IgD-negative memory B cell (primary cell): ENCODE data around the gene BTN3A1. TPM values are rescaled to one million over a fixed set of nuclear protein-coding genes. Genes with fewer than 3 reads are reported as not detected.

Source experiments
- H3K27ac Mint-ChIP-seq, 3 donors: one replicate each; pipeline ENCODE4 v1.8.0; 2020 to 2022; ENCODE audit warnings: mild to moderate bottlenecking in 3 of 3, mixed read lengths in 3 of 3, moderate library complexity in 1 of 3
- H3K27me3 Mint-ChIP-seq: one replicate; pipeline ENCODE4 v1.8.0; 2021; ENCODE audit warnings: mixed read lengths
- H3K36me3 Mint-ChIP-seq: one replicate; pipeline ENCODE4 v1.8.0; 2020; ENCODE audit warnings: mild to moderate bottlenecking, mixed read lengths
- H3K4me1 Mint-ChIP-seq, 3 donors: one replicate each; pipeline ENCODE4 v1.8.0; 2020 to 2022; ENCODE audit warnings: mixed read lengths in 3 of 3, mild to moderate bottlenecking in 1 of 3
- H3K4me3 Mint-ChIP-seq, 4 donors: one replicate each; pipeline ENCODE4 v1.8.0; 2020 to 2022; ENCODE audit warnings: mild to moderate bottlenecking in 4 of 4, mixed read lengths in 4 of 4, moderate library complexity in 3 of 4
- H3K9me3 Mint-ChIP-seq, 3 donors: one replicate each; pipeline ENCODE4 v1.8.0; 2020 to 2021; ENCODE audit warnings: mixed read lengths in 3 of 3, mild to moderate bottlenecking in 1 of 3
- polyA plus RNA-seq: library from polyadenylated mRNA; unstranded; fragments of 300-500 nt; fragmentation: Illumina TruSeq; gene quantifications from one replicate; pipeline ENCODE4 v1.2.3, GENCODE V29; 2021

Gene BTN3A1
- polyA plus RNA-seq, 1 donor from 2014 or later: 38.6 TPM

DNA sequence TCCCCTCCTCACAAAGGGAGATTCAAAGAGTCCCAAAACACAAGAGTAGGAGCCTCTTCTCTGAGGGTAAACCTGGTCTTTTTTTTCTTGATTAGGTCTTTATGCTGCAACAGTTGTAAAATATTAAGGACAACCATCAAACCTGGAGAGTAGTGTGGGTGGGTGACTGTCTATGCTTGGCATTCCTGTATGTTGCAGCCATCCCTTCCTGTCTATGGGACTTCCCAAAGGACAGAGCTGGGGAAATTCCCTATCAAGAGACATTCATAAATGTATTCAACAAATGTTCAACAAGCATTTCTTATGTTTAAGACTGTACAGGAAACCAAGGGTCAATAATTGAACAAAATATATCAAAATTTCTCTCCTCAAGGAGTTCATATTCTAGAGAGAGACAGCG is 13.6 kb upstream of the BTN3A1 start:
- peaks cover 12% of the 10 kb centered on the region for H3K36me3 Mint-ChIP-seq
- H3K4me1 Mint-ChIP-seq: peaks cover 31 to 46% (median 45%) of the 10 kb centered on the region in 3 donors
- no peak overlapping the region for H3K27ac Mint-ChIP-seq
- no peaks in the 10 kb centered on the region for H3K9me3 Mint-ChIP-seq
- no peaks in the 10 kb centered on the region for H3K27me3 Mint-ChIP-seq
- H3K4me3 Mint-ChIP-seq: peak overlapping the region in 2 of 4 donors; percentile 33

DNA sequence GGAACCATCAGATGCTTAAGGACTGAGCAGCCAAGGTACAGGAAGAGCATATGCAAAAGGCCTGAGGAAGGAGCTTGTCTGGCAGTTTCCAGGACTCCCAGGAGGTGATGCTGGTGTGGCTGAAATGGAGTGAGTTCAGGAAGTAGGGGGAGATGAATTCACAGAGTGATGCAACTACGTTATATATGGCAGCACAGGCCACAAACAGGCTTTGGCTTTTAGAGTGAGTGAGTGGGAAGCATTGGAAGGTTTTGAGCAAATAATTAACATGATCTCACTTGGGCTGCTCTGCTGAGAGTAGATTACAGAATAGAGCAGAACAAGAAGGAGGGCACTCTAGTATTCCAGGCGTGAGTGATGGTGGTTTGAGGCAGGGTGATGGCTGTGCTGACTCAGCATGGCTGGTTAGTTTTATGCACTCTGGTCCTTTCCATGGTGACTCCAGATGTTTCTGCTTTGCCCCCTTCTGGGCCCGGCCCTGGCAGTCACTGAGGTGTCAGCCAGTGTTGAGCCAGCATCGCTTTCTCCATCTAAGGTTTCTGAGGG is 12.7 kb upstream of the BTN3A1 start:
- peaks cover 12% of the 10 kb centered on the region for H3K36me3 Mint-ChIP-seq
- H3K4me3 Mint-ChIP-seq: peak overlapping the region in 1 of 4 donors; percentile 19
- H3K27ac Mint-ChIP-seq: no peak overlapping the region
- H3K4me1 Mint-ChIP-seq: peaks cover 32 to 42% (median 41%) of the 10 kb centered on the region in 3 donors
- H3K27me3 Mint-ChIP-seq: no peaks in the 10 kb centered on the region
- H3K9me3 Mint-ChIP-seq: no peaks in the 10 kb centered on the region

DNA sequence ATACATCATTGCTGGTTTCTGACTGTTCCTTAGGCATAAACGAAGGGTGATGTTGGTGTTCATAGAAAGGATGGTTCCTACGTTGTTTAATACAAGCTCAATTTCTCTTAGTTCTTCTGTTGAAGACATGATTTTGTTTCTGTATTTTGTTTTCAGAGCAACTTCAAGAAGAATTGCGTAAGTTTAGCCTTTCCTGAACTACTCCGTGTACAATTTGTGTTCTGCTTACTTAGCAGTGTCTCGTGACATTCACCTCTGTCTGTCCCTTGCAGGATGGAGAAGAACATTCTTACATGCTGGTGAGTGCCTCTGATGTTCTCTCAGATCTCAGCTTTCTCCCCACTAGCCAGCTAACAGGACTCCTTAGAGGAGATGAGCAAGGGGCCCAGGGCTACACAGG is 11.5 kb upstream of the BTN3A1 start:
- H3K4me3 Mint-ChIP-seq: peak overlapping the region in 1 of 4 donors; percentile 19
- H3K27me3 Mint-ChIP-seq: no peaks in the 10 kb centered on the region
- H3K36me3 Mint-ChIP-seq: peaks cover 12% of the 10 kb centered on the region
- no peaks in the 10 kb centered on the region for H3K9me3 Mint-ChIP-seq
- H3K27ac Mint-ChIP-seq: no peak overlapping the region
- peaks cover 22 to 36% (median 31%) of the 10 kb centered on the region in 3 donors for H3K4me1 Mint-ChIP-seq

DNA sequence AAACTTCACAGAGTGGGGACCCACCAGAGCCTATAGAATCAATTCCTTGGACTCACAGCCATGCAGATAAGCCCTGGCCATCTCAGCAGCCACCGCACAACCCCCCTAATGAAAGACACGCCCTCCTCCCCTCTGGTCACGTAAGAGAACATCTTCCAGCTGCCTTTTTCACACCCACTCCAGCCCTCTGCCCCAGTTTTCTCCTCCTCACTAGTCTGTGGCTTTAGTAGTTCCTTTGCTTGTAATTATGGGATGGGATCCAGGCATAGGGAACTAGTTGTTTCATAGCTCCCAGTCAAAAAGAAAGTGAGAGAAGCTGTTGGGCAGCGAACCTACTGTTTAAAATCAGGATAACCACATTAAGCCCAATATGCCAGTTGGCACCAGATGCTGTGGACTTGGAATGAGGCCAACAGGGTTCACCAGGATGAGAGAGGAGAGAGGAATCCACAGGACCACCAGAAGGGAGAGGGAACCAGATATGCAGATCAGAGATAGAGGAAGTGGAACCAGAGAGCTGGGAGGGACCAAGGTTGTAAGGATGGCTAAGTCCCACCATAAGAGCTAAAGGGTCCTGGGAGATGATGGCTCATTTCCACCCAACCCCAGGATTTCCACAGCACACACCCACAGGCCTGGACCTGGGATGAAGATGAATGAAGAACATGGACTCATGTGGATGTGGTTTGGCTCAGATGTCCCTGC is 9.0 kb upstream of the BTN3A1 start:
- H3K27ac Mint-ChIP-seq: peak overlapping the region in 1 of 3 donors; percentile 71

DNA sequence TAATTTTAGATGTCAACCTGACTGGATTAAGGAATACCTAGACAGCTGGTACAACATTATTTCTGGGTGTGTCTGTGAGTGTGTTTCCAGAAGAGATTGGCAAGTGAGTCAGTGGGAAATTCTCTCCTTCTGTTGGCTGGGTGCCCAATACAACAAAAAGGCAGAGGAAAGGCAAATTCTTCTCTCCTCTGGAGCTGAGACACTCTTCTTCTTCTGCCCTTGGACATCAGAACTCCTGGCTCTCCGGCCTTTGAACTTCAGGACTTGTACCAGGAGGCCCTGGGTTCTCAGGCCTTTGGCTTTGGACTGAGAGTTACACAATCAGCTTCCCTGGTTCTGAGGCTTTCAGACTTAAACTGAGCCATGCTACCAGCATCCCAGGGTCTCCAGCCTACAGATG is 7.8 kb upstream of the BTN3A1 start:
- no peak overlapping the region for H3K4me3 Mint-ChIP-seq
- peaks cover 9% of the 10 kb centered on the region for H3K36me3 Mint-ChIP-seq
- no peak overlapping the region for H3K27ac Mint-ChIP-seq
- no peaks in the 10 kb centered on the region for H3K27me3 Mint-ChIP-seq
- H3K9me3 Mint-ChIP-seq: no peaks in the 10 kb centered on the region
- H3K4me1 Mint-ChIP-seq: peaks cover 13 to 18% (median 13%) of the 10 kb centered on the region in 3 donors

More for the DNA sequence above, 9.0 kb upstream of the BTN3A1 start:
- peaks cover 13 to 20% (median 15%) of the 10 kb centered on the region in 3 donors for H3K4me1 Mint-ChIP-seq
- H3K4me3 Mint-ChIP-seq: peak overlapping the region in 1 of 4 donors; percentile 29
- no peaks in the 10 kb centered on the region for H3K9me3 Mint-ChIP-seq
- H3K36me3 Mint-ChIP-seq: peaks cover 12% of the 10 kb centered on the region
- no peaks in the 10 kb centered on the region for H3K27me3 Mint-ChIP-seq

DNA sequence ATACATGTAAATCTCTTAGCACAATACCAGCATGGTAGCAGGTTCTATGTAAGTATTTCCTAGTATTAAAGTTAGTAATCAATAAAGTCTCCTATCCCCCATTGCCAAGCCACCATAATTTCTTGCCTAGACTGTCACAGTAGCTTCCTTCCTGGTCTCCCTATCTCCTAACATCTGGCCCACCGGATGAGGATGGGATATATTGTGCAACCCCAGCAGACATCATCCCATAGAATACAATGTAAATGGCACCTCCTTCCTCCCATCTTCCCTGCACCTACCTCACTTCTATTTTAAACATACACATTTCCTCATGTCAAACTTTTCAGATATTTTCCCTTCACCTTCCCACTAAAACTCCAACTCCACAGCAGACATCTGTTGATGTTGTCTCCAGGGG is 3.5 kb upstream of the BTN3A1 start:
- H3K36me3 Mint-ChIP-seq: peaks cover 6% of the 10 kb centered on the region
- H3K4me3 Mint-ChIP-seq: peak overlapping the region in 1 of 4 donors; percentile 81
- no peaks in the 10 kb centered on the region for H3K9me3 Mint-ChIP-seq
- H3K27me3 Mint-ChIP-seq: no peaks in the 10 kb centered on the region
- H3K4me1 Mint-ChIP-seq: peaks cover 20 to 24% (median 23%) of the 10 kb centered on the region in 3 donors
- no peak overlapping the region for H3K27ac Mint-ChIP-seq

DNA sequence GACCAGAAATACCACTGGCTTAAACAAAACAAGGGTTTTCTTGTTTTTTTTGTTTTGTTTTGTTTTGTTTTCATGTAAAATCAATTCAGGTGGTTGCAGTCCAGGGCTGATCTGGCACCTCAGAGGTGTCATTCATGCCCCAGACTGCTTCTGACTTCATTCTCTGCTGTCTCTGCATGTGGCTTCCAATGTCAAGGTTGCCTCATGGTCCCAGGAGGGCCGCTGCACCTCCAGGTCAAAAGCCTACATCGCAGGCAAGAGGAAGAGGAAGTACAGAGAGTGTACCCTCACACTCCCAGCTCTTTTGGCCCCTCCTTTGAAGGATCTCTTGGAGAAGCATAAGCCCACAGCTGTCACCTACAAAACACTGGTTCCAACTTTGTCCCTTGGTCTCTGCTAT is 1.4 kb upstream of the BTN3A1 start:
- Mint-ChIP-seq H3K27ac (peak overlapping the region; percentile 68 to 99 (median 92)), H3K4me1 (peaks cover 34 to 41% (median 39%) of the 10 kb centered on the region in 3 donors), H3K36me3 (peaks cover 12% of the 10 kb centered on the region), H3K9me3 (no peaks in the 10 kb centered on the region), H3K4me3 (peak overlapping the region in 3 of 4 donors; percentile 71 to 100 (median 86)), H3K27me3 (no peaks in the 10 kb centered on the region)

DNA sequence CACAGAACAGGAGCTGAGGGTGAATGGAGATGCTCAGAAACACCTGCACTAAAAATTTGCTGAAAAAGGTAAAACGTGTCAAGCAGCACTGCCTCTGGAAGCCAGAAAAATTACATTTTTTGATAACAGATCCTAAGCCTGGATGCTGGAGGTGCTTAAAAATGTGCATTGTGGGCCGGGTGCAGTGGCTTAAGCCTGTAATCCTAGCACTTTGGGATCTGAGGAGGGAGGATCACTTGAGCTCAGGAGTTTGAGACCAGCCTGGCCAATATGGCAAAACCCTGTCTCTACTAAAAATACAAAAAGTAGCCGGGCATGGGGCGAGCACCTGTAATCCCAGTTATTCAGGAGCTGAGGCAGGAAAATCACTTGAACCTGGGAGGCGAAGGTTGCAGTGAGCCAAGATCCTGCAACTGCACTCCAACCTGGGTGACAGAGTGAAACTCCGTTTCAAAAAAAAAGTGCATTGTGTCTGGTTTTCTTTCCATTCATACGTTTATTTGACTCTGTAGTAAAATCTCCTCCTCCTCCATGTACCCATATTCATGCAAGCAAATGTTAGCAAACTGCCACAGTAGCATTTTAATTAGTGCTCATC is 587 bp upstream of the BTN3A1 start:
- H3K36me3 Mint-ChIP-seq: peaks cover 14% of the 10 kb centered on the region

DNA sequence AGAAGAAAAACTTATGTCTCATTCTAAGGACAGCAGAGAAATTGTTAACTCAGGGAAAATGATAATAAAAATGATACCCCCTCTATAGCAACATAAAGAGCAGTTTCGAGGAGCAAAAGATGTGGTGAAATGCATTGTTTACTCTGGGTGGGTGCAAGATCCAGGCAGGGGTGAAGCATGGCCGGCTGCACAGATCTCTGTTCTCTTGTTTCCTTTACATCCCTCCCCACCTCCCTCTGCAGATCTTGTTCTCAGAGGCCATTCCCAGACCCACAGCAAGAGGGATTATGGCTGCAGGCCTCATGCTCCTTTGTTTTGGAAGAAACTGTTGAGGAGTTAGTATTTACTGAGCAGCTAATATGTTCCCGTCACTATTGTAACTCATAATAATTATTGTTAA is 1.8 kb downstream of the BTN3A1 start:
- H3K27me3 Mint-ChIP-seq: no peaks in the 10 kb centered on the region
- peaks cover 14% of the 10 kb centered on the region for H3K36me3 Mint-ChIP-seq
- H3K4me3 Mint-ChIP-seq: peak overlapping the region; percentile 98 to 100 (median 100)
- no peaks in the 10 kb centered on the region for H3K9me3 Mint-ChIP-seq
- peaks cover 46 to 54% (median 47%) of the 10 kb centered on the region in 3 donors for H3K4me1 Mint-ChIP-seq
- H3K27ac Mint-ChIP-seq: peak overlapping the region in 1 of 3 donors; percentile 43

More for the DNA sequence above, 587 bp upstream of the BTN3A1 start:
- Mint-ChIP-seq H3K9me3 (no peaks in the 10 kb centered on the region), H3K4me3 (peak overlapping the region; percentile 98 to 100 (median 100)), H3K27ac (peak overlapping the region; percentile 92 to 99 (median 98)), H3K4me1 (peaks cover 34 to 45% (median 41%) of the 10 kb centered on the region in 3 donors), H3K27me3 (no peaks in the 10 kb centered on the region)

DNA sequence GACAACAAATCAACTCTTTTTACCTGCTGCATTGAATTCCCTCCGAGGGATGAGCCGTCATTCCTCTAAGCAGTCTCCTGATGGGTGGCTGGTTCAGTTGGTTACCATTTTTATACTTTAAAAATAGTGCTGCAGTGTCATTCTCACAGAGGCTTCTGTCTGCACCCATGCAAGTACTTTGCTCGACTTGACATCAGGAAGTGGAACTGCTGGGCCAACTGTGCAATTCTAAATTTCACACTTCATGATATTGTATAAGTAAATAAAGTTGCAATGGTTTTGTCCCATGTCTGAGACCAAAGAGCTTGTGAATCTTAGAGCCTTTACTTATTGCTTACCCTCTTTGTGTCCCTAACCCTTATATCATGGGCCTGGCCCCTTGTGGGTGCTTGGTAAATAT is 2.5 kb downstream of the BTN3A1 start:
- Mint-ChIP-seq H3K27me3 (no peaks in the 10 kb centered on the region), H3K36me3 (peaks cover 14% of the 10 kb centered on the region), H3K4me3 (peak overlapping the region; percentile 98 to 100 (median 100)), H3K27ac (peak overlapping the region in 2 of 3 donors; percentile 31 to 43), H3K9me3 (no peaks in the 10 kb centered on the region), H3K4me1 (peaks cover 46 to 54% (median 47%) of the 10 kb centered on the region in 3 donors)

DNA sequence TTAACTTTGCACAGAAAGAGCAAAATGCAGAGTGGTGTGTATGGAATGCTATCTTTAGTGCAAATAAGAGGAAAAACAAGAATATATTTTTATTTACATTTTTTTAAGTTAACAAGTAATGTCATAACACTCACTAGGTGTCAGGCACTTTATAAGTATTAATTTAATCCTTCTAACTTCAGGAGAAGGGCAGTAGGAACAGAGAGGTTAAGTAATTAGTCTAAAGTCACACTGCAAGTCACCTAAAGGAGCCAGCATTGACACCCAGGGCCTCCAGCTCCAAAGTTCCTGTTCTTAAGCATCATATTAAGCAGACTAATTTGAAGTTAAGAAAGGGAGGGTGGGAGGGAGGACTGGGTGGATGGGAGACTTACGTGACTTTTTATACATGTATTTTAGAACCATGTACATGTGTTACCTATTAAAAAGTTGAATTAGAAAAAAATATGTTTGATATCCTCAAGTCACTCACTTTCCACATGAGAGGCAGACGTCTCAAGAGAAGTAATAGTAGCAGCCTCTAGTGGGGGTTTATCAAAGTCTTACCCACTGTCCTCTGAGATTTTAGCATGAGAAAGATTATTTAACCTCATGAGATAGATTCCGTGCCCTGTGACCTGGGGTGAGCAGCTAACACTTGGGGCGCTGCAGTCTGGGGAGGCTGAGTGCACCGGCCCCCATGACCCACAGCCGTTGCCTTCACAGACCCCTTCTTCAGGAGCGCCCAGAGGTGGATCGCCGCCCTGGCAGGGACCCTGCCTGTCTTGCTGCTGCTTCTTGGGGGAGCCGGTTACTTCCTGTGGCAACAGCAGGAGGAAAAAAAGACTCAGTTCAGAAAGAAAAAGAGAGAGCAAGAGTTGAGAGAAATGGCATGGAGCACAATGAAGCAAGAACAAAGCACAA is 7.0 kb downstream of the BTN3A1 start:
- H3K4me3 Mint-ChIP-seq: no peak overlapping the region
- H3K9me3 Mint-ChIP-seq: no peaks in the 10 kb centered on the region
- no peak overlapping the region for H3K27ac Mint-ChIP-seq
- H3K27me3 Mint-ChIP-seq: no peaks in the 10 kb centered on the region
- peaks cover 38 to 41% (median 38%) of the 10 kb centered on the region in 3 donors for H3K4me1 Mint-ChIP-seq
- peaks cover 18% of the 10 kb centered on the region for H3K36me3 Mint-ChIP-seq

DNA sequence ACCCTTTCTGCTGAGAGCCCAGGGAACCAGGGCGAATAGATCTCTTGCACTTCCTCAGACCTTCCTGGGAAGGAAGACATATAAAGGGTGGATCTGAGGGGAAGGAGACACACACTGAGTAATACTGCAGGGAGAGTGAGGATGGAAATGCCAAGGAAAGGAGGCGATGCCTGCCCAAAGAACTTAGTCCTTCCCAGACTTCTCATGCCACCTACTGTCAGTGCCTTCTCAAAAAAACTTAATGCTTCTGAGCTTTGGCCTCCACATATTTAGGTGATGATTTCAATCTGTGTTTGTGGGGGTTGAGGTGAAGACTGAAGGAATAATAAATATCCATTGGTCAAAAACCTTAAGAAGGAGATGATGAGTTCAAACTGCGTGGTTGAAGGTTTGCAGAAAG is 9.7 kb downstream of the BTN3A1 start:
- H3K36me3 Mint-ChIP-seq: peaks cover 11% of the 10 kb centered on the region

DNA sequence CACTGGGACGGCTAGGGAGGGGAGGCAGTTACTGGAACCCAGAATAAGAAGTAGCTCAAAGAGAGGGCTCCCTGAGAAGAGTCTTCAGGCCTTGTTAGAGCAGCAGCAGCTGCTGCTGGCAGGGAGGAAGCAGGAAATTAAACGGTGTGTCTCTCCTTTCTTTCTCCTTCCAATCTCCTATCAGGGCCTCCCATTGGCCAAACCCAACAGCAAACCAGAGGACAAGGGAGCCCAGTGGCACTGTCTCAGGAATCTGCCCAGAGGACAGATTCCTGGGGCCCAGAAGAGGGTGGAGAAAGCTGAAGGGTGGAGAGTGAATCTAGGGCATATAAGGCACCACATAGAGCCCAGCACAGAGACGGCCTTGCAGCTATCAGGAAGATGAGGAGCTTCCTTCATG is 10.2 kb downstream of the BTN3A1 start:
- Mint-ChIP-seq H3K4me1 (peaks cover 20 to 29% (median 25%) of the 10 kb centered on the region in 3 donors), H3K9me3 (peaks cover 2 to 3% (median 3%) of the 10 kb centered on the region in 3 donors), H3K4me3 (no peak overlapping the region), H3K27ac (peak overlapping the region in 1 of 3 donors; percentile 53), H3K27me3 (no peaks in the 10 kb centered on the region), H3K36me3 (peaks cover 11% of the 10 kb centered on the region)

More for the DNA sequence above, 9.7 kb downstream of the BTN3A1 start:
- H3K4me3 Mint-ChIP-seq: peak overlapping the region in 1 of 4 donors; percentile 66
- H3K4me1 Mint-ChIP-seq: peaks cover 25 to 32% (median 27%) of the 10 kb centered on the region in 3 donors
- H3K27me3 Mint-ChIP-seq: no peaks in the 10 kb centered on the region
- peak overlapping the region in 1 of 3 donors; percentile 53 for H3K27ac Mint-ChIP-seq
- peaks cover 0 to 3% (median 0%) of the 10 kb centered on the region in 3 donors for H3K9me3 Mint-ChIP-seq

DNA sequence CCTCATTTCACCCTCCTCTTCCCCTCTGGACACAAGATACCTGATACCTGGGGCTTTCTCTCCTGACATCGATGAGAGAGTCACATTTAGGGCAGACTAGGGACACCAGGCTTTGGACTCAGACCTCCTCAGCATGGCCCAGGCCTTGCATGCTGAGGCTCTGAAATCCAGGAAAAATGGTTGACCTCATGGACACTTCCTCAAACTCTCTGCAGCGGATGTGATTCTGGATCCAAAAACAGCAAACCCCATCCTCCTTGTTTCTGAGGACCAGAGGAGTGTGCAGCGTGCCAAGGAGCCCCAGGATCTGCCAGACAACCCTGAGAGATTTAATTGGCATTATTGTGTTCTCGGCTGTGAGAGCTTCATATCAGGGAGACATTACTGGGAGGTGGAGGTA is 10.9 kb downstream of the BTN3A1 start:
- H3K9me3 Mint-ChIP-seq: peaks cover 6 to 8% (median 7%) of the 10 kb centered on the region in 3 donors
- H3K27ac Mint-ChIP-seq: peak overlapping the region in 1 of 3 donors; percentile 42
- H3K4me1 Mint-ChIP-seq: peaks cover 18 to 27% (median 24%) of the 10 kb centered on the region in 3 donors
- no peaks in the 10 kb centered on the region for H3K27me3 Mint-ChIP-seq
- no peak overlapping the region for H3K4me3 Mint-ChIP-seq
- H3K36me3 Mint-ChIP-seq: peaks cover 11% of the 10 kb centered on the region
